Activated CD4-positive, alpha-beta T cell treated with anti-CD3 and anti-CD28 coated beads, Interleukin-2, Interleukin-6, amounts not matched to agents 100 ng/mL and 50 ng/mL, durations not matched to agents 16 hours and 8 hours (primary cell): ENCODE measurements around the gene NIPAL3.

Experiments
- DNase-seq: peaks from one replicate; pipeline ENCODE4 v3.0.0-alpha.2; 2020

The NIPAL3 gene

GRCh38 chr1:24391882-24392603 is 23.6 kb upstream of the NIPAL3 start:
- peak; percentile 80 for DNase-seq

GRCh38 chr1:24392604-24392946 is 23.0 kb upstream of the NIPAL3 start:
- no peak for DNase-seq

GRCh38 chr1:24392982-24393650 is 22.5 kb upstream of the NIPAL3 start:
- no peak for DNase-seq

GRCh38 chr1:24393892-24394291 is 21.7 kb upstream of the NIPAL3 start:
- DNase-seq: no peak

- no peak for DNase-seq
These were observed 15.5 kb upstream of the NIPAL3 start for GRCh38 chr1:24400065-24400464.

GRCh38 chr1:24403806-24404205 is 11.8 kb upstream of the NIPAL3 start:
- no peak for DNase-seq

- no peak for DNase-seq
These were observed 8.8 kb upstream of the NIPAL3 start for GRCh38 chr1:24406788-24407187.

- no peak for DNase-seq
These were observed 6.1 kb upstream of the NIPAL3 start for GRCh38 chr1:24409535-24409934.

GRCh38 chr1:24410750-24411149 is 4.9 kb upstream of the NIPAL3 start:
- no peak for DNase-seq

GRCh38 chr1:24411963-24412362 is 3.6 kb upstream of the NIPAL3 start:
- no peak for DNase-seq

- DNase-seq: no peak
These were observed 3.2 kb upstream of the NIPAL3 start for GRCh38 chr1:24412408-24412807.

- peak; percentile 92 for DNase-seq
These were observed 2.0 kb upstream of the NIPAL3 start, which contains the start of gene STPG1 for GRCh38 chr1:24413350-24414163. TSS of gene STPG1 (minus strand) at chr1:24413782. CDS start at chr1:24401388, 12,394 bp downstream.

GRCh38 chr1:24414775-24415333 is 748 bp upstream of the NIPAL3 start:
- DNase-seq: no peak

GRCh38 chr1:24415910-24416665 is 486 bp downstream of the NIPAL3 start:
- DNase-seq: no peak

- DNase-seq: peak; percentile 75
These were observed 1.2 kb downstream of the NIPAL3 start for GRCh38 chr1:24416666-24417391.

- no peak for DNase-seq
These were observed 2.1 kb downstream of the NIPAL3 start for GRCh38 chr1:24417681-24418080.

- no peak for DNase-seq
These were observed 3.5 kb downstream of the NIPAL3 start for GRCh38 chr1:24418898-24419628.

- no peak for DNase-seq
These were observed 4.9 kb downstream of the NIPAL3 start for GRCh38 chr1:24420547-24420946.

- DNase-seq: no peak
These were observed 5.9 kb downstream of the NIPAL3 start for GRCh38 chr1:24421502-24421901.

GRCh38 chr1:24424207-24424606 is 8.6 kb downstream of the NIPAL3 start:
- DNase-seq: no peak

GRCh38 chr1:24424990-24425389 is 9.4 kb downstream of the NIPAL3 start:
- DNase-seq: no peak
